Measurements from ENCODE around the gene ZDHHC16.

The ZDHHC16 gene

DNA sequence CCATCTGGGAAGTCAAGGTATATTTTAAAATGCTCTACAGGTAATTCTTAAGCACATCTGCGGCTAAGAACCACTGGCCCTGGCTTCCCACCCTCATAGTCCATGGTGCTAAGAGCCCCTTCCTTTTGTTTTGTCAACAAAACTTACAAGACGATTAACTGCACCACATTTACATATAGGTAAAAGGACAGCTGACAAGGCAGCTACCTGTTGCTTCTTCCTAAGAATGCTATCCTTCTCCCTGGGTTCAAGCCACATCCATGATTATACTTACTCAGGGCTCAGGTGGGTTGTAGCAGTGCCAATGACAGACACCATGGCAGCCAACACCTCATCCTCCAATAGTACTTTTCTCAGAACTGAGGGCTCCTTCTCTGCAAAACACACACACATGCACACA is 16.3 kb downstream of the ZDHHC16 start:
- Histone ChIP-seq H3K4me3 (ENCODE audit: low read depth in 1 of 2, low read length in 1 of 2) (no peak overlapping the region), H3K27ac (no peak overlapping the region), H3K36me3 (peaks cover 80% of the 10 kb centered on the region), H3K27me3 (no peaks in the 10 kb centered on the region), H3K4me1 (ENCODE audit: control insufficient read depth in 1 of 2, insufficient read depth in 1 of 2, low read depth in 1 of 2, low read length in 1 of 2) (peaks cover 0 to 10% of the 10 kb centered on the region in 2 experiments), H3K9me3 (no peaks in the 10 kb centered on the region)
- TF ChIP-seq, protein P1, sequence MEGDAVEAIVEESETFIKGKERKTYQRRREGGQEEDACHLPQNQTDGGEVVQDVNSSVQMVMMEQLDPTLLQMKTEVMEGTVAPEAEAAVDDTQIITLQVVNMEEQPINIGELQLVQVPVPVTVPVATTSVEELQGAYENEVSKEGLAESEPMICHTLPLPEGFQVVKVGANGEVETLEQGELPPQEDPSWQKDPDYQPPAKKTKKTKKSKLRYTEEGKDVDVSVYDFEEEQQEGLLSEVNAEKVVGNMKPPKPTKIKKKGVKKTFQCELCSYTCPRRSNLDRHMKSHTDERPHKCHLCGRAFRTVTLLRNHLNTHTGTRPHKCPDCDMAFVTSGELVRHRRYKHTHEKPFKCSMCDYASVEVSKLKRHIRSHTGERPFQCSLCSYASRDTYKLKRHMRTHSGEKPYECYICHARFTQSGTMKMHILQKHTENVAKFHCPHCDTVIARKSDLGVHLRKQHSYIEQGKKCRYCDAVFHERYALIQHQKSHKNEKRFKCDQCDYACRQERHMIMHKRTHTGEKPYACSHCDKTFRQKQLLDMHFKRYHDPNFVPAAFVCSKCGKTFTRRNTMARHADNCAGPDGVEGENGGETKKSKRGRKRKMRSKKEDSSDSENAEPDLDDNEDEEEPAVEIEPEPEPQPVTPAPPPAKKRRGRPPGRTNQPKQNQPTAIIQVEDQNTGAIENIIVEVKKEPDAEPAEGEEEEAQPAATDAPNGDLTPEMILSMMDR (IDR thresholded peaks at IDR 0.05): no peak

DNA sequence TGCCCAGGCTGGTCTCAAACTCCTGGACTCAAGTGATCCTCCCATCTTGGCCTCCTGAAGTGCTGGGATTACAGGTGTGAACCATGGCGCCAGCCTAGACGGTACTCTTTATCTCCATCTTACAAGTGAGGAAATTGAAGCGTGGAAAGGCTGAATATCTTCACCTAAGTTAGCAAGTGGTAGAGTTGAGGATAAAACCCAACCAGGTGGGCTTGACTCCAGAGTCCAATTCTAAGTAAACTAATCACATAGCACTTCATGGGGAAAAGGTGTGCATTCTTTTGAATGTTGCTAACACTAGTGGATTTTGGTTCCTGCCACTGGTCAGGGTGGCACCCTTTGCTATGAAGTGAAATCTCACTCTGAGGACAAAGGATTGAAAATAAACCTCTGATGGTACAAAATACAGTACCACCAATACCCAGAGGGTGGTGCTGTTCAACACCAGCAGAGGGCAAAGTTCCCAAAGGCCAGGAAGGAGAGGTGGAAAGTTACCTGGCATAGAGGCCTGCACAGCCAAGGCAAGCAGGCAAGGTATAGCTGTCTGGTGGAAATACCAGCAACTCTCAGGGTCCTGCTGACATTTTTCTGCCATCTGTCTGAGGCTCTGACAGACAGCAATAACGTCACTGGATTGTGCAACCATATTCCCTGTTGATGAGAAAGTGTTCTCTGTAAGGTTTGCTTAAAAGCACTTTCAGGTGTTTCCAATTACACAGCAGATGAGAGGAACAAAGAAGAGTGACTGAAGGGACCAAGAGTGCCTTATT is 17.6 kb downstream of the ZDHHC16 start:
- Histone ChIP-seq H3K4me3 (ENCODE audit: low read depth in 1 of 2, low read length in 1 of 2) (no peak overlapping the region), H3K36me3 (peaks cover 80% of the 10 kb centered on the region), H3K27me3 (no peaks in the 10 kb centered on the region), H3K27ac (peak overlapping the region; percentile 68), H3K4me1 (ENCODE audit: control insufficient read depth in 1 of 2, insufficient read depth in 1 of 2, low read depth in 1 of 2, low read length in 1 of 2) (peaks cover 0 to 10% of the 10 kb centered on the region in 2 experiments), H3K9me3 (no peaks in the 10 kb centered on the region)
- TF ChIP-seq, protein P1 (IDR thresholded peaks at IDR 0.05): peak; percentile 82

DNA sequence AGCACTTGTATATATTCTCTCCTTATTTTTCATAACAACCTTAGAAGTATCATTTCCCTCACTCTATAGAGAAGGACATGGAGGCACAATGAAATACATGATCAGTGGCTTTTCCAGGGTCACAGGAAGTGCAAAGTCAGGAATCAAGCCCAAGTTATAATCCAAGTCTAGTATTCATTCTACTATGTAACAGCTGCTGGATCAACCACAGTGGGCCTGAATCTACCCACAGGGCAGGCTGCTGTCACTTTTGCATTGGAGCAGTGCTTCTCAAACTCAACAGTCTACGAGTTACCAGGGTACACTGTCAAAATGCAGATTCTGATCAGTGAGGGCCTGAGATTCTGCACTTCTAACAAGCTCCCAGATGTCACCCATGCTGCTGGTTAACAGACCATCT is 18.3 kb downstream of the ZDHHC16 start:
- H3K4me1 ChIP-seq (ENCODE audit: control insufficient read depth in 1 of 2, insufficient read depth in 1 of 2, low read depth in 1 of 2, low read length in 1 of 2): peaks cover 0 to 10% of the 10 kb centered on the region in 2 experiments
- H3K36me3 ChIP-seq: peaks cover 80% of the 10 kb centered on the region
- H3K27ac ChIP-seq: peak overlapping the region; percentile 68
- no peaks in the 10 kb centered on the region for H3K27me3 ChIP-seq
- no peak overlapping the region for H3K4me3 ChIP-seq (ENCODE audit: low read depth in 1 of 2, low read length in 1 of 2)
- TF ChIP-seq, protein P1 (IDR thresholded peaks at IDR 0.05): no peak
- H3K9me3 ChIP-seq: no peaks in the 10 kb centered on the region

DNA sequence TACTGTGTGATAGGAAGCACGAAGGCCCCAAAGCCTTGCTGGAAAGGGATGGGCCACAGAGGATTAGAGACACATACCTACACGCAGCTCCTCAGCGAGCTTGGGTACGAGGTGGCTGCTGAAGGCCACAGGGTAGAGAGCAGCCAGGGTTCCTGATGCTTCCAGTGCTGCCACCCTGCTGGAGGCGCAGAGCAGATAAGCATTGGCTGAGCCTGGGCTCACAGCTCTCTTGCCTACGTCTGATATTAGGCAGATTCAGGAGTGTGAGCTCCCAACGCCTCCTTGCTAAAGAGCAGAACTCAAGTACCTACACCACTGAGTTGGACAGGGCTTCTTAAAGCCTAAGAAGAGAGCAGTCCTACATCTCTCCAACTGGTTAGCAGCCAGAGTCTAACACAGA is 20.0 kb downstream of the ZDHHC16 start:
- H3K4me1 ChIP-seq (ENCODE audit: control insufficient read depth in 1 of 2, insufficient read depth in 1 of 2, low read depth in 1 of 2, low read length in 1 of 2): peaks cover 0 to 10% of the 10 kb centered on the region in 2 experiments
- TF ChIP-seq, protein P1 (IDR thresholded peaks at IDR 0.05): no peak
- H3K27me3 ChIP-seq: no peaks in the 10 kb centered on the region
- no peak overlapping the region for H3K27ac ChIP-seq
- H3K4me3 ChIP-seq (ENCODE audit: low read depth in 1 of 2, low read length in 1 of 2): no peak overlapping the region
- H3K9me3 ChIP-seq: no peaks in the 10 kb centered on the region
- H3K36me3 ChIP-seq: peaks cover 80% of the 10 kb centered on the region

DNA sequence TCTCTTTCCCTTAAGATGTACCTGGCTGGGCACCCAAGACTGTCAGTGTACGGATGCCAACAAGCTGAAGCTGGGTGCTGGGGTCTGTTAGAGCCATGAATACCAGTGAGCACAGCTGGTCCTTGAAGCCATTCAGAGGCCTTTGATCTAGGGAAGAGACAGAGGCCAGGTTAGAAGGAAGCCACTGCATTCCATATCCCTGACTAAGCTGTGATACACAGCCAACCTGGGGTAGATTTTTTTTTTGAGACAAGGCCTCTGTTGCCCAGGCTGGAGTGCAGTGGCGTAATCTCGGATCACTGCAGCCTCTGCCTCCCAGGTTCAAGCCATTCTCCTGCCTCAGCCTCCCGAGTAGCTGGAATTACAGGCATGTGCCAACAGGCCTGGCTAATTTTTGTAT is 20.8 kb downstream of the ZDHHC16 start:
- no peaks in the 10 kb centered on the region for H3K27me3 ChIP-seq
- no peak overlapping the region for H3K4me3 ChIP-seq (ENCODE audit: low read depth in 1 of 2, low read length in 1 of 2)
- TF ChIP-seq, protein P1 (IDR thresholded peaks at IDR 0.05): no peak
- H3K27ac ChIP-seq: no peak overlapping the region
- H3K4me1 ChIP-seq (ENCODE audit: control insufficient read depth in 1 of 2, insufficient read depth in 1 of 2, low read depth in 1 of 2, low read length in 1 of 2): peaks cover 0 to 10% of the 10 kb centered on the region in 2 experiments
- H3K9me3 ChIP-seq: no peaks in the 10 kb centered on the region
- peaks cover 77% of the 10 kb centered on the region for H3K36me3 ChIP-seq
